ENCODE data around the gene TPRG1L.

- TF ChIP-seq CTCF (IDR thresholded peaks at IDR 0.05; ENCODE audit: low read depth, low read length): no peak
- TF ChIP-seq EZH2phosphoT487 (IDR thresholded peaks at IDR 0.05; ENCODE audit: low read depth): no peak
Observed at GRCh38 chr1:3584915-3585314, 39.9 kb upstream of the TPRG1L start.

Data from OCI-LY3 (cell line).